Right atrium auricular region (tissue), 2 donors: ENCODE data around the gene SYTL2. TPM values are rescaled to one million over a fixed set of nuclear protein-coding genes. Genes with fewer than 3 reads are reported as not detected.
"Not testable (repeated sequence)": the region's sequence is repeated elsewhere in the genome, so short reads cannot be mapped to it uniquely, and the experiment has no call there.

Source experiments
- DNase-seq: peaks from one replicate; pipeline ENCODE4 v3.0.0-alpha.2; 2019; ENCODE audit warnings: low spot score
- H3K27ac ChIP-seq, 2 donors: fragments of 200-600 bp; sonication (generic); 1 replicate in 1 of 2; 2 replicates in 1 of 2; pipeline ENCODE4 v1.5.1; 2016 to 2019
- H3K27me3 ChIP-seq, 2 donors: fragments of 200-600 bp; sonication (generic); one replicate each; pipeline versions ENCODE4 v1.5.1 to v1.6.0; 2017 to 2019
- H3K36me3 ChIP-seq: fragments of 200-600 bp; sonication (generic); one replicate; pipeline ENCODE4 v1.5.1; 2016
- H3K4me1 ChIP-seq, 2 donors: fragments of 200-600 bp; sonication (generic); one replicate each; pipeline versions ENCODE4 v1.5.1 to v1.6.0; 2017 to 2019
- H3K4me3 ChIP-seq, 2 donors: fragments of 200-600 bp; sonication (generic); 1 replicate in 1 of 2; 2 replicates in 1 of 2; pipeline ENCODE4 v1.5.1; 2017 to 2019; ENCODE audit warnings: mild to moderate bottlenecking in 1 of 2, moderate library complexity in 1 of 2
- H3K9me3 ChIP-seq, 2 donors: fragments of 200-600 bp; sonication (generic); one replicate each; pipeline ENCODE4 v1.5.1; 2019
- total RNA-seq, 2 donors: library from RNA; depleted of rRNA; stranded (reverse); fragments of >200 nt; gene quantifications; one replicate each; pipeline ENCODE4 v1.1.0, GENCODE V29; 2016
- TF ChIP-seq, protein P1 (sequence below), 2 donors: fragments of 200-600 bp; sonication (generic); IDR thresholded peaks; one replicate each; pipeline ENCODE4 v1.5.1; 2019; ENCODE audit warnings: antibody characterized with exemption in 2 of 2

The SYTL2 gene
- total RNA-seq, 2 donors from 2014 or later, result 5.0 to 12.1 TPM

GRCh38 chr11:85783758-85784157, 27.2 kb downstream of the SYTL2 start:
- Histone ChIP-seq H3K9me3 (peaks cover 0 to 8% of the 10 kb centered on the region in 2 donors), H3K27ac (no peak overlapping the region), H3K4me1 (no peaks in the 10 kb centered on the region), H3K27me3 (no peaks in the 10 kb centered on the region), H3K36me3 (no peaks in the 10 kb centered on the region), H3K4me3 (no peak overlapping the region)
- DNase-seq, result no peak
- TF ChIP-seq, protein P1, sequence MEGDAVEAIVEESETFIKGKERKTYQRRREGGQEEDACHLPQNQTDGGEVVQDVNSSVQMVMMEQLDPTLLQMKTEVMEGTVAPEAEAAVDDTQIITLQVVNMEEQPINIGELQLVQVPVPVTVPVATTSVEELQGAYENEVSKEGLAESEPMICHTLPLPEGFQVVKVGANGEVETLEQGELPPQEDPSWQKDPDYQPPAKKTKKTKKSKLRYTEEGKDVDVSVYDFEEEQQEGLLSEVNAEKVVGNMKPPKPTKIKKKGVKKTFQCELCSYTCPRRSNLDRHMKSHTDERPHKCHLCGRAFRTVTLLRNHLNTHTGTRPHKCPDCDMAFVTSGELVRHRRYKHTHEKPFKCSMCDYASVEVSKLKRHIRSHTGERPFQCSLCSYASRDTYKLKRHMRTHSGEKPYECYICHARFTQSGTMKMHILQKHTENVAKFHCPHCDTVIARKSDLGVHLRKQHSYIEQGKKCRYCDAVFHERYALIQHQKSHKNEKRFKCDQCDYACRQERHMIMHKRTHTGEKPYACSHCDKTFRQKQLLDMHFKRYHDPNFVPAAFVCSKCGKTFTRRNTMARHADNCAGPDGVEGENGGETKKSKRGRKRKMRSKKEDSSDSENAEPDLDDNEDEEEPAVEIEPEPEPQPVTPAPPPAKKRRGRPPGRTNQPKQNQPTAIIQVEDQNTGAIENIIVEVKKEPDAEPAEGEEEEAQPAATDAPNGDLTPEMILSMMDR (IDR thresholded peaks at IDR 0.05), result no peak

DNA sequence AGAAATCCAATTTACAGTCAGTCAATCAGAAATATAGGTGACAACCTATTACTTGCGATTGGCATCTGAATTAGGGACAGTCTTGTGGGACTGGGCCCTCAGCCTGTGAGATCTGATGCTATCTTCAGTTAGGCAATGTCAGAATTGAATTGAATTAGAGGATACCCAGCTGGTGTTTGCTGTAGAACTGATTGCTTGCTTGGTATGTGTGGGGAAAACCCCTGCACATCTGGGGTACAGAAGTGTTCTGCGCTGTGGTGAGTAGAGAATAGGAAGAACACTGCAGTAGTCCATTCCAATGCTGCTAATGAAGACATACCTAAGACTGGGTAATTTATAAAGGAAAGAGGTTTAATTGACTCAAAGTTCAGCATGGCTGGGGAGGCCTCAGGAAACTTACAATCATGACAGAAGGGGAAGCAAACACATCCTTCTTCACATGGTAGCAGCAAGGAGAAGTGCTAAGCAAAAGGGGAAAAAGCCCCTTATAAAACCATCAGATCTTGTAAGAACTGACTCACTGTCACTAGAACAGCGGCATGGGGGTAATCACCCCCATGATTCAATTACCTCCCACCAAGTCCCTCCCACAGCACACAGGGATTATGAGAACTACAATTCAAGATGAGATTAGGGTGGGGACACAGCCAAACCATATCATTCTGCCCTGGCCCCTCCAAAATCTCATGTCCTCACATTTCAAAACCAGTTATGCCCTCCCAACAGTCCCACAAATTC, 30.0 kb downstream of the SYTL2 start:
- not testable (repeated sequence) for H3K9me3 ChIP-seq, H3K4me1 ChIP-seq, DNase-seq, H3K4me3 ChIP-seq, H3K36me3 ChIP-seq, H3K27ac ChIP-seq, H3K27me3 ChIP-seq

DNA sequence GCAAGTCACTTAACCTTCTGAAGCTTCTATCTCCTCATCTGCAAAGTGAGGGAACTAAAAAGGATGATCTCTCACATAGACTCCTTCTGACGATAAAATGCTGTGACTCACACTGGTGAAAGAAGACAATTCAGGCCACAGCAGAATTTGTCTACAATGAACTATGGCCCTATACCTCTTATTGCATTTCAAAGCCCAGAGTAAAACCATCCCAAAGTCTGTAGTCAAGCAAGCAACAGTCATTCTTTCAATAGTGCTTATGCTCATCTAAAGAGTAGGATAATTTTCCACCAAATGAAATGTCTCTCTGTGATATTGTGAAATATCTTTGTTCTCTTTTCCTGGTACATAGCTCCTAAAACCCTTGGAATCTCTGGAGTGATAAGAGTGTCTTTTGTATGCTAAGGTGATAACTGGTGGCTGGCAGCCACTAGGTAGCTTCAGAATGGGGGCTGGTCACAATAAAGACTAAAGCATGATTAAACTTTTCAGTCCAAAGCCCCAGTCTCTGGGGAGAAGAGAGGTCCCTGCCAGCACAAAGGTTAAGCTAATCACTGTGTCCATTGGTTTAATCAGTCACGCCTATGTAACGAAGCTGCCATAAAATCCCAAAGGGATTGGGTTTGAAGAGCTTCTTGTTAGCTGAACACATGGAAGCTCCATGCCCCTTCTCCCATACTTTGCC, 30.8 kb downstream of the SYTL2 start:
- Histone ChIP-seq H3K9me3 (peaks cover 0 to 8% of the 10 kb centered on the region in 2 donors), H3K27ac (no peak overlapping the region), H3K36me3 (no peaks in the 10 kb centered on the region), H3K27me3 (no peaks in the 10 kb centered on the region), H3K4me3 (no peak overlapping the region), H3K4me1 (no peaks in the 10 kb centered on the region)
- DNase-seq, result no peak
- TF ChIP-seq, protein P1 (IDR thresholded peaks at IDR 0.05), result no peak

GRCh38 chr11:85777603-85777972, 33.4 kb downstream of the SYTL2 start:
- H3K4me3 ChIP-seq, H3K36me3 ChIP-seq, DNase-seq, H3K4me1 ChIP-seq, H3K27me3 ChIP-seq, H3K9me3 ChIP-seq, H3K27ac ChIP-seq: not testable (repeated sequence)

DNA sequence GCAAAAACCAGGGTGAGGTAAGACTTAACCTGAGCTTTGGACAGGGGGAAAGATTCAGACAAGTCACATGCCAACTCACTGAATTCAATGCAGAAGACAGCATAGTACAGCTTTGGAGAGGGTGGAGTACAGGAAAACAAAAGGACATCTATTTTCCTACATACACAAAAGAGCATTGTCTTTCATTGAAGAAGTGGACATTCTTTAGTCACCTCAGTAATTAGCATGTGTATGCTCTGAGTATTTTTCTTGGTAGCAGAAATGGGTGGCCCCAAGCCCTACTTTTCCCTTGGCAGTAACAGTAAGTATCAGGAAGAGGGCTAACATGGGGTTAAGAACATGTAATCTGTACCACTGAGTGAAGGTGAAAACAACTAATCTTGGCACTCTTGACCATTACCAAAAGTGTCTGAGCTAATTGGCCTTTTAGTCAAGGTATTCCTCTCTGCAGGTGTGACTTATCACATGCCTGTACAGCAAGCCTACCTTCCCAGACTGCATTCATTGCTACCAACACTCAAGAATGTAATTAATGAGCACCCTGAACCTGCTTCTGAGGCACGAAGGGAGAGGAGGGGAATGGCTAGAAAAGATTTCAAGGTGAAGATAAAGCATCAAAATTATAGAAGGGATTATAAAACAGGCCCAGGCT, 33.9 kb downstream of the SYTL2 start:
- Histone ChIP-seq H3K27me3 (no peaks in the 10 kb centered on the region), H3K9me3 (no peaks in the 10 kb centered on the region), H3K27ac (no peak overlapping the region), H3K4me3 (no peak overlapping the region), H3K4me1 (no peaks in the 10 kb centered on the region), H3K36me3 (no peaks in the 10 kb centered on the region)
- DNase-seq, result no peak
- TF ChIP-seq, protein P1 (IDR thresholded peaks at IDR 0.05), result no peak

GRCh38 chr11:85774256-85775101, 36.5 kb downstream of the SYTL2 start:
- Histone ChIP-seq H3K4me1 (no peaks in the 10 kb centered on the region), H3K4me3 (no peak overlapping the region), H3K27me3 (no peaks in the 10 kb centered on the region), H3K9me3 (peaks cover 0 to under 1% of the 10 kb centered on the region in 2 donors), H3K36me3 (no peaks in the 10 kb centered on the region), H3K27ac (peak overlapping the region in 1 of 2 donors; percentile 16)
- DNase-seq, result no peak
- TF ChIP-seq, protein P1 (IDR thresholded peaks at IDR 0.05), result no peak
